HG02970 (cell line): ENCODE measurements around the gene WDR91.
A peak's percentile ranks its signal among the peaks of the same experiment; 100 is the strongest.
"Not testable (repeated sequence)": the region's sequence is repeated elsewhere in the genome, so short reads cannot be mapped to it uniquely, and the experiment has no call there.

Source experiments
- ATAC-seq: cut with Tn5 transposase; IDR thresholded peaks from one replicate; pipeline ENCODE4 v1.9.1; 2021; ENCODE audit warnings: mild to moderate bottlenecking, moderate library complexity, moderate number of reproducible peaks; ENCODE audit not compliant: unreplicated experiment, low FRiP score

Gene WDR91

DNA sequence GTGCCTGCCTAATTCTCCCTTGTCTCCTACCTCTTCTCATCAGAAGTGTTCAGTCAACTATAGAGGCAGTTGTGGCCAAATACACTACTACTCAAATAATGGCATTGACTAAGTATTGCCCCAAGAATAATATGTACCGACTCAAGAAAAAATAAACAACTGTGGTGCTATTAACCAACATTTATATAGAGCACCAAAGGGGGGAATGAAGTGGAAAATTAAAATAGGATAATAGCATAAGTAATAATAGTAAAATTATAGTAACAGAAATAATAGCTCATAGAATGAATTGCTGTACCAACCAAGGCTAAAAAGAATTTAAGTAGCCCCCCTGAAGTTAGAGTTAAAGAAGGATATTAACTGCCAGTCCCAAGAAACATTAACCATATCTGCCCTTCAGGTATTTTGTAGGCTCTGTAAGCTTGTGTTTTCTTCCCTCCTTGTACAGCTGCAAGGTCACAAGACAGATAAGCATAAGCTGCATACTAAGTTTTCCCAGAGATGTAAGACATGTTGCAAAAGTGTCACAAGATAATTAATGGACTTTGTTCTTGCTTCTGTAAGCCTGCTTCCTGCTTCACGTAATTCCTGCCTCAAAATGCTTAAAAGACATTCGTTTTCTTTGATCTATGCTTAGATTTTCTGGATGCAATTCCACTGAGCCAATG lies 29.9 kb downstream of the WDR91 start:
- no peak for ATAC-seq

DNA sequence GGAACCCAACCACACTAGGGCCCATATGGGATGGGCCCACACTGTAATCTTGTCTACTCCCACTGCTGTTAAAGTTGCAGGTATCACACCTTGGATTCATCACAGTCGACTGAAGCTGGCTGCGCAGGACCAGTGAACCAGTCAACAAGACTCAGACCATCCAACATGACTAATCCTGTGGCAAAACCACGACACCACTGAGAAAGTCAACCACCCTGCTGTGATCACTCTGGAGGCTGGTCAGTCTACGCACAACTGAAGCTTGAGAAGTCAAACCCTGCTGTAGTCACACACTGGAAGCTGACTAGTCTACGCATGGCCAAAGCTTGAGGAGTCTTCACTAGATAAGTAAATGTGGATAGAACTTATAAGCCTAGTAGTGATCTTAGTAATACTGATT lies 31.2 kb downstream of the WDR91 start:
- ATAC-seq = no peak

DNA sequence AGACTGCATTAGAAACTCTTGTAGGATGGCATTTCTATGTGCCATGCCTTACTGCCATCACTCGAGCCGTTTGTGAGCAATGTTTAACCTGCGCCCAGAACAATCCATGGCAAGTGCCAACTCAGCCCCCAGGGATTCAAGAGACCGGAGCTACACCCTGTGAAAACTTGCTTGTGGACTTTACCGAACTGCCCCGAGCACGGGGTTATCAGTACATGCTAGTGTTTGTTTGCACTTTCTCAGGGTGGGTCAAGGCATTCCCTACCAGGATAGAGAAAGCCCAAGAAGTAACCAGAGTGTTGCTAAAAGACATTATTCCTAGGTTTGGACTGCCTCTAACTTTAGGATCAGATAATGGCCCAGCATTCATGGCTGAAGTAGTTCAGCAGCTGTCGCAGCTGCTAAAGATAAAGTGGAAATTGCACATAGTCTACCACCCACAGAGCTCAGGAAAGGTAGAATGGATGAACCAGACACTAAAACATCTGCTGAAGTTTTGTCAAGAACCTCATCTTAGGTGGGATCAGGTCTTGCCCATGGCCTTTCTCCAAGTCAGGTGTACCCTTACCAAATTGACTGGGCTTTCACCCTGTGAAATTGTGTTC lies 31.9 kb downstream of the WDR91 start:
- no peak for ATAC-seq

DNA sequence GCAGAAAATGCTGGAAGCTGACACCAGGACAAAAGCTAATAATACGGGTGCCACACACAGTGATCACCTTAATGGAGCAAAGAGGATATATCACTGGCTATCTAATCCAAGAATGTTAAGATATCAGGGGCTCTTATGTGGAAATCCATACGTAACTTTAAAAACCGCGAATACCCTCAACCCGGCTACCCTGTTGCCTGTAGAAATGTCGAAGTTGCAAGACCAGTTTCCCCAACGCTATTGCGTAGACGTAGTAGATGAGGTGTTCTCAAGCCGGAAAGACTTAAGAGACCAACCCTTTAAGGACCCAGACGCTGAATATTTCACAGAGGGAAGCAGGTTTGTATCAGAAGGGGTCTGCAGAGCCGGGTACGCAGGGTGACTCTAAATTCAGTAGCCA lies 33.0 kb downstream of the WDR91 start:
- ATAC-seq = no peak

DNA sequence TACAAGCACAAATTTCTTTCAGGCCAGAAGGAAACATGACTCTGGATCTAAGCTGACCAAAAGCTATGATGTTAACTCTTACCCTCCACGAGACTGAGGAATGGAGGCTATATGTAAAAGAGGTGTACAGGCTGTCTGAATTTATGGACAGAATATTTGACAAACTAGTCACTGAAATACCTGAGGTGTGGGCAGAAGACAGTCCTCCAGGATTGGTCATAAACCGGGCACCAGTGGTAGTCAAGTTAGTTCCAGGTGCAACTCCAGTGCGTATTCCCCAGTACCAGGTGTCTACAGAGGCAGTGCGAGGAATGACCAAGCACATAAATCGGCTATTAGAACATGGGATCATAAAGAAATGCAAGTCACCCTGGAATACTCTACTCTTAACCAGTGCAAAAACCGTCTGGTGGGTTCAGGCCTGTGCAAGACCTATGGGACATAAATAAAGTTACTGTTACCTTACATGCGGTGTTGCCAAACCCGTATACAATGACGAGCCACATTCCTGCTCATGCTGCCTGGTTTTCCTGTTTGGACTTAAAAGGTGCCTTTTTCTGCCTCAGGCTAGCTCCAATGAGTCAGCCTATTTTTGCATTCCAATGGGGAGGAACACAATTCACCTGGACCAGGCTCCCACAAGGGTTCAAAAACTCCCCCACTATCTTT lies 34.2 kb downstream of the WDR91 start:
- ATAC-seq = no peak

DNA sequence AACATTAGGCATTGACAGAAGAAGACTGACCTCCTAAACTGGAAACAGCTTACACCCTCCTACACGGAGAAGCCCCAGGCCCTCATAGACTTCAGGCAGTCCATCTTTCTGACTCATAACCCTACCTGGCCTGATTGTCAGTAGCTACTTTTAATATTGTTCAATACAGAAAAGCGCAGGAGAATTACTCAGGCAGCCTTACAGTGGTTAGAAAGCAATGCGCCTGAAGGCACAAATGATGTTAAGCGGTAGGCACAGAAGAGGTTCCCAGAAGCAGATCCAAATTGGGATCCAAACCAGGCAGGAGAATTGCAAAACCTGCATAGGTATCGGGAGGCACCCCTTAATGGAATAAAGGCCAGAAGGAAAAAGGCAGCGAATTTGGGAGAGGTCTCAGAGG lies 35.4 kb downstream of the WDR91 start:
- ATAC-seq = no peak

DNA sequence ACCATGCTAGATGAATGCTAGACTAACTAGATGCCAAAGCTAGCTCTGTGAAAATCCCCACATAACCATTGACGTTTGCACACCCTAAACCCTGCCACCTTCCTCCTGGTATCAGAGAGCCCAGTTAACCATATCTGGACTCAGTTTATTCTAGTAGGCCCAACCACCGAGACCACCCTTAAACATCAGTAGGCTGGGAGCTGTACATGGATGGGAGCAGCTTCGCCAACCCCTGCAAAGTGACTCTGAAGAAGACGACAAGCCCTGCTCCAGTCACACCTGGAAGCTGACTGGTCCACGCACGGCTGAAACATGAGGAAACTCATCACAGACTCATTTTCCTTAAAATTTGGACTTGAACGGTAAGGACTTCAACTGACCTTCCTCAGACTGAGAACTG lies 36.4 kb downstream of the WDR91 start:
- ATAC-seq = no peak

DNA sequence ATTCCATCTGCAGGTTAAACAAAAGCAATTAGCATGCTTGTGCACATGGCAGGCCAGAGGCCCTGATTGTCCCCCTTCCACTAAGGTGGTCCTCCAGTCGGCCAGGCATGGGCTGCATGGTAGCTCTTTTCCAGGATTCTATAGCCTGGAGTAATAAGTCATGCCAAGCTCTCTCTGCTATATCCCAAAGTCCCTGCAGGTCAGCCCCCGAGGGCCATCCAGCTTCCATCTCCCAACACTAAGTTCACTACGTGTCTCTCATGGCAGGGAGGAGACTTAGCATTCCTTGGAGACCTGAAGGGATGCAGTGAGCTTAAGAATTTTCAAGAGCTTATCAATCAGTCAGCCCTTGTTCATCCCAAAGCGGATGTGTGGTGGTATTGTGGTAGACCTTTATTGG lies 37.4 kb downstream of the WDR91 start:
- ATAC-seq = not testable (repeated sequence)

DNA sequence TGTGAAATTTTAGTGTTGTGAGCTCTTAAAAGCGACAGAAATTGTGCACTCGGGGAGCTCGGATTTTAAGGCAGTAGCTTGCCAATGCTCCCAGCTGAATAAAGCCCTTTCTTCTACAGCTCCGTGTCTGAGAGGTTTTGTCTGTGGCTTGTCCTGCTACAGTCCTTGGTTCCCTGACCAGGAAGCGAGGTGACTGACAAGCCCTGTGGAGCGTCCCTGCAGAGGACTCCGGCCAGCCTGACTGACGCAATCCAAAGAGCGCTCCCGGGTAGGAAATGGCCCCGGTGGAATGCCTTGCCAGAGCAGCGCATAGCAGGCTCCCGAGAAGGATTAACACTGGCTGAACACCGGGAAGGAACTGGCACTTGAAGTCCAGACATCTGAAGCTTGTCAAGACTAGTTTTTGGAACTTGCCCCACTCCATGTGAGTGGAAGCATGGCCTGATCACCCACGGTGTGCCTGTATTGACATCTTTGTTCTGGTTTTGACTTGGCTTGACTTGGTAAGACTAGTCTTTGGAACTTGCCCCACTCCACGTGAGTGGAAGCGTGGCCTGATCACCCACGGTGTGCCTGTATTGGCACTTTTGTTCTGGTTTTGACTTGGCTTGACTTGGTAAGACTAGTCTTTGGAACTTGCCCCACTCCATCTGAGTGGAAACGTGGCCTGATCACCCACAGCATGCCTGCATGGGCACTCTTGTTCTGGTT lies 39.6 kb downstream of the WDR91 start:
- ATAC-seq = not testable (repeated sequence)

DNA sequence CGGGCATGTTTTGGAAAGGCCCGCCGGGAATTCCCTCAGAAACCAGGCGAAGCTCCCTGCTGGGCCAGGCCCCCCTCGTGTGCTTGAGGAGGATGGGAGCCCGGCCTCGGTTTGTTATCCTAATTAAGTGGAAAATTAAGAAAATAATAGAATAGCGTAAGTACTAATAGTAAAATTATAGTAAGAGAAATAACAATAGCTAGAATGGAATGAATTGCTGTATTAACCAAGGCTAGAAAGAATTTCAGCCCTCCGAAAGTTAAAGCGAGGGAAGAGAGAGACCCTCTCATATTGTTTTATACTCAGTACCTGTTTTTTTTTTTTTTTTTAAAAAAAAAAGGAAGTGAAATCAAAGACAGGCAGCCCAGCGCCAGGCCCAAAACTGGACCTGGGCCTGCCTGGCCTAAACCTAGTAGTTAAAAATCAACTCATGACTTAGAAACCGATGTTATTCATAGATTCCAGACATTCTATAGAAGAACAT lies 40.3 kb downstream of the WDR91 start:
- ATAC-seq = peak; percentile 23

DNA sequence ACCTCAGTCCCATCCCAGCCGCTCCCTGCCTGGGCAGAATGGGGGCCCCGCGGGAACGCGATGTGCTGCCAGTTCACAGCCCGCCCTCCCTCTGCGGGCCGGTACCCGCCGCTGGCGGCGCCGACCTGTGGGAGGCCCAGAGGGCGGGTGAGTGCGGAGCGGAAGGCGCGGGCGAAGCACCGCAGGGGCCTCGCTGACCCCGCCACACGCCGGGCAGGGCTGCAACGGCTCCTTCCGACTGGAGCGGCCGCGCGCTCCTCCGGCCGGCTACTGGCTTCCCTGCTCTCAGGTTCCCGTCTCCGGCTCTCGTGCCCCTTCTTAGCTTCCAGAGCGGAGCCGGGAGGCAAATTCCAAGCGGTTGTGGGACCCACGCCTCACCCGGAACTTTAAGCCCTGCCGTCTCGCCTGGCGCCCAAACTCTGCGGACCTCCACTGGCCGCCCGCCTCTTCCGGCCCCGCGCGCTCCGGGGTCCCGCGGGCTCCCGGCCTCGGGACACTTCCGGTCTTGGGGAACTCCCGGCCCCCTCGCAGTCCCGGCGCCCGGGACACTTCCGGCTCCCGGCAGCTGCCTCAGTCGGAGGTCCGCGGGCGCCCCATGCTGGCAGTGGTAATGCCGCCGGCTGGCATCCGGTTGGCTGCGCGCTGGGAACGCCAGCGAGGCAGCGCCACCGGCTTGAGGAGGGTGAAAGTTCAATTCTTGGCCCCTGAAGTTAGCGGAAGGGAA lies 40.9 kb downstream of the WDR91 start, which contains the start of gene CYREN:
Gene CYREN, minus strand, starts transcription at position 434 of the 724 bp plus-strand sequence. CDS start 1,785 bp downstream, outside the sequence.
- ATAC-seq = peak; percentile 73

DNA sequence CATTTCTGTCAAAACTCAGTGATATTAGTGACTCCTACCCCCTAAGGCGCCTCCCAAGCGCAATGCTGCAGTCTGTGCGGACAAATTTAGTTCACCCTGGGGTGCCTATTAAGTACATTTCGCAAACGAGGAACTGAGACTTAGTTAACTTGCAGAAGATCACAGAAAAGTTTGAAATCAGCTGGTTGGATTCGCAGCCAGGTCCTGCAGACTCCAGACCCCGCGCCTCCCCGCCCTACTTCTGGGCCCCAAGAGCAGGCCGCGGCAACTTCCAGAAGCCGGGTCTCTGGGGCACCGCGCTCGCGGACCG lies 41.4 kb downstream of the WDR91 start:
- peak; percentile 2 for ATAC-seq

DNA sequence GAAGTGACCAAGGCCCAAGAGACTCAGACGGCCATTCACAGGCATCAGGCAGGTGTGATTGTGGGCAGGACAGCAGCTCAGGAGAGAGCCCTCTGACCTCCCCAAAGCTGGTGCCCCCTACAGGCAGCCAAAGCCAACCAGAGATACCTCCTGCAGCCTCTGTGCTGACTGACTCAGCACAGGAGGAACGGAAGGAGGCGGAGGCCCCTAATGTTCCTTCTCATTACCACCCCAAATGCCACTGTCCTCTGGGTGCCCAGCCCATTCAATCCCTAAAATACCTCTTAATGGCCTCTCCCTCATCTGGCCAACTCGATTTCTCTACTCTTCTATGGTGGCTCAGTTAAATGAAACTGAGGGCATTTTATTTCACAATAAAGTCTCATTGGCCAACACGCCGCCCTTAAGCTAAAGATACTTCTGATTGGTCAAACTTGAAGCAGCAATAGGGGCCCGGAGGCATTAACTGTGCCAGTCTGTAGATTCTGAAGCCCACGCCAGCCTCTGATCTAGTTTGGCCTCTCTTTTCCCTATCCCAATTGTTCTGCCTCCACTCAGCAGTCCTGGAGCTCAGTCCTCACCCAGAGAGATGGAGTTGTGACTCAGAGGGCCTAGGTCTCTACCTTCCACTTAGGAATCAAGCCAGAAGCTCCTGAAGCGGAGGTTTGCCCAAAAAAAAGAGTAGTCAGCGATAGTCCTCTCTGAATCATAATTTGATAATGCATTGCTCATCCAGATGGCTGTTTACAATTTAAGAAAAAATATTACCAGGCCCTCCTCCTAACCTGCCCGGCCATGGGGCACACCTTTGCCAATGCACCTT lies 42.0 kb downstream of the WDR91 start:
- no peak for ATAC-seq

DNA sequence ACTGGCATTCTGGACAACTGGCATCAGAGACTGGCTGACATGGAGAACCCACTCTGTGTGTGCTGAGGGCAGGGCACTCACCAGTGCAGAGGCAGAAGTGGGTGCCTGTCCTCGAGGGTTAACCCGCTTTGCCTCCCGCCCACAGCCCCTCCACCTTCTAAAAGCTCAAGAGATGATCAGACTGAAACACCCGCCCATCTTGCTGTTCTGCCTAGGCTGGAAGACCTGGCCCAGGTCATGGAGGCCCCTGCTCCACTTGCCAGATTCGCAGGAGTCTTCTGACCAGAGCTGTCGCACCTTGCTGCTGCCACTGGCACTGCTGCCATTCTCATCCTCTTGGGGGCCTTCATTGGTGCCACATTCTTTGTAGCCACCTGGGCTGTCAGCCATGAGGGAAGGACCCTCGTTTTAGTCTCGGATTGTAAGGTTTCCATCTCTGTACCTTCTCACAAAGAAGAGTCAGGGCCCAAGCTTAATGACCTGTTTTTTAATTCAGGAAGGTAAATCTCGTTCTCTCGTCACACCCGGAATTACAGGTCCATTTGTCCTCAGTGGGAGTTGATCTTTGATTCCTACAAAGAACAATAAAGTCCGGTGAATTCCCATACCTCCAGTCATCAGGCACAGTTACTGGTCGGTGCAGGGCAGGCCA lies 42.7 kb downstream of the WDR91 start:
- ATAC-seq = no peak

DNA sequence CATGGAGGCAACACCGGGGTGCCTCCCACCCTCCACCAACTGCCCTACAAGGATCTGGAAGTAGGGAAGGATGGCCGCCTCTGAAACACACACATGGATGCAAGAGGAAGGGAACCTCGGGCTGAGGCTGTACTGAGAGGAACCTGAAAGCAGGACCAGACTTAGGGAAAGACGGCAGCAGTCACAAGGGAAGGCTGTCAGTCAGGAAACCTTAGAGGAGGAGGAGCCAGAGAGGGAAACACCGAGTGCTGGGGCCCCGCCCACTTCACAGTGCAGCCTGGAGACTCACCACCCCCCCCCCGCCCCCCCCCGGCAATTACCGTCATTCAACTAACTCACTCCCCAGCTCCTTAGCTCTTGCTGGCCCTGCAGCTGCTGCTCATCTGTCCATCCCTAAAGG lies 43.3 kb downstream of the WDR91 start:
- ATAC-seq = no peak

DNA sequence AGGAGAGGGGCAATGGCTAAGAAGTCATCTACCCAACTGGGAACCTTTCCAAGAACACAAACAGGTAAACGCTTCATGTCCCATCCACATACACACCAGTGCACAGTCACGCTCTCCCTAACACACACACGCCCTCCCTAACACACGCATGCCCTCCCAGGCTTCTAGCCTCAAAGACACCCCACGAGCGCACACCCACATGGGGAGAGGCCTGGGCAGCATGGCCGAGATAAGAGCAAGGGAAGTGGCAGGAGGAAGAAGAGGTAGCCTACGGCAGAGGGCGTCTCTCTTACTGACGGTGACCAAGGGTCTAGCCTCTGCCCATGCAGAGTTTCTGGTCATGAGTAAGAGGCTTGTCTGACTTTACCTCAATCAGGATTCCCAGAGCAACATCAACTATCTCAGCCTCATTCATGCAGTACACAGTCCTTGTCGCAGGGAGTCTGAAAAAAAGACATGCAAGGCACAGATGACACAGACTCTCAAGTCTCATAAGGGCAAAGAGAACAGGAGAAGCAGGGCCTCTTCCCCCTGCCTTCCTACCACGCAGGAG lies 43.9 kb downstream of the WDR91 start:
- no peak for ATAC-seq

DNA sequence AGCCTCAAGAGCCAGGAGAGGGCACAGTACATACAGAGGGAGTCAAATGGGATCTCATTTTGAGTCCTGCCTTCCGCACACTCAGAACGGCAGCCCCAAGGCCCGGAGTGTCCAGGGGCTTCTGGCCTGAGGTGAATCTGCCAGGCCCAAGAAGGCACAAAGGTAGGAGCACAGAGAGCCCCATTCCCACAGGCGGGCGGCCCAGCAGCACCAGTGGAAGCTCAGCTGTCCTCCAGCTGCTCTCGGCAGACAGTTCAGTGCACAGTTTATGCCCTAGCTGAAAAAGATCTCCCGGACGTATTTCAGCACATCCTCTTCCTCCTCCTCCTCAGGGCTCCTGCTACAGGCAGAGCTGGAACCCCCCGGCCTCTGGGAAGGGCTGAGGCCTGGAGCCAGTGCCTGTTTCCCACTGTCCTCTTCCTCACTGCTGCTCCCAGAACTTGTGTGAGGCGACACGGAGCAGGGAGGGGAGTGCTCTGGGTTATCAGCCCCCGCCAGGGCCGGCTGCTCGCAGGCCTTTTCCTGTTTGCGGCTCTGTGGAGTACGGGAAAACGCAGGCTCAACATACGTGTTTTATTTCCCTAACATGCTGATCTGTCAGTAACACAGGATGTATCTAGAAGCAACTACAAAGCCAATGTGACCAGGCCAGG lies 44.9 kb downstream of the WDR91 start:
- no peak for ATAC-seq

DNA sequence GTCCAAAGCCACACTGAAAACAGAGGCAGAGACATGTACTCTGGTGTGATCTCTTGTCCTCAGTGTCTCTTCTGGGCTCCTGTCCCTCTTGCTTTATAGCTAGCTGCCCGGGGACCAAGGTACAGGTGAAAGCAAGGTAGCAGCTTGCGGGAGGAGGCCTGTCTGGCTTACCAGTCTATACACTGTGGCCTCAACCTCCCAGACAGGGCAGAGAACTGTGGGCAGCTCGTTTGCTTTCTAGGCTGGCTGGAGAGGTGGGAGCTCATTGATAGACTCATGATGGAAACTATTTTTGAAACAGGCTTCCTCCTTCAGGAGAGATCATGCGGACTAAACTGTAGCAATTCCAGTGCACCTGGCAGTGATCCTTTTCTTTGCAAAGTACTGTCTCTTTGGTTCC lies 45.5 kb downstream of the WDR91 start:
- ATAC-seq = no peak
